ENCODE measurements around the gene MEIKIN.

MEIKIN gene

GRCh38 chr5:131825404-131826013, 120.0 kb downstream of the MEIKIN start:
- H3K4me3 ChIP-seq (ENCODE audit: low read depth, low read length) = no peak overlapping the region
- DNase-seq (ENCODE audit: low read depth) = no peak
- TF ChIP-seq MYC (IDR thresholded peaks at IDR 0.05; ENCODE audit: low read depth, low read length) (no peak), MAX (IDR thresholded peaks at IDR 0.05; ENCODE audit: low read depth, low read length) (no peak)

- DNase-seq (ENCODE audit: low read depth) = no peak
- TF ChIP-seq CTCF (IDR thresholded peaks at IDR 0.05; ENCODE audit: low read depth, low read length) (no peak), MYC (IDR thresholded peaks at IDR 0.05; ENCODE audit: low read depth, low read length) (no peak), POLR2A (IDR thresholded peaks at IDR 0.05; ENCODE audit: extremely low read depth, insufficient read length) (no peak), MAX (IDR thresholded peaks at IDR 0.05; ENCODE audit: low read depth, low read length) (no peak)
- no peak overlapping the region for H3K4me3 ChIP-seq (ENCODE audit: low read depth, low read length)
Observed at GRCh38 chr5:131824631-131825030, 120.8 kb downstream of the MEIKIN start.

GRCh38 chr5:131821221-131821620, 124.2 kb downstream of the MEIKIN start:
- H3K4me3 ChIP-seq (ENCODE audit: low read depth, low read length) = no peak overlapping the region
- no peak for DNase-seq (ENCODE audit: low read depth)
- TF ChIP-seq POLR2A (IDR thresholded peaks at IDR 0.05; ENCODE audit: extremely low read depth, insufficient read length) = no peak
- TF ChIP-seq MYC (IDR thresholded peaks at IDR 0.05; ENCODE audit: low read depth, low read length) = no peak
- no peak for TF ChIP-seq MAX (IDR thresholded peaks at IDR 0.05; ENCODE audit: low read depth, low read length)
- no peak for TF ChIP-seq CTCF (IDR thresholded peaks at IDR 0.05; ENCODE audit: low read depth, low read length)

- TF ChIP-seq MYC (IDR thresholded peaks at IDR 0.05; ENCODE audit: low read depth, low read length) (no peak), MAX (IDR thresholded peaks at IDR 0.05; ENCODE audit: low read depth, low read length) (no peak), CTCF (IDR thresholded peaks at IDR 0.05; ENCODE audit: low read depth, low read length) (no peak), POLR2A (IDR thresholded peaks at IDR 0.05; ENCODE audit: extremely low read depth, insufficient read length) (no peak)
- DNase-seq (ENCODE audit: low read depth) = no peak
- no peak overlapping the region for H3K4me3 ChIP-seq (ENCODE audit: low read depth, low read length)
Observed at GRCh38 chr5:131818001-131818724, 127.3 kb downstream of the MEIKIN start.

- no peak for DNase-seq (ENCODE audit: low read depth)
- TF ChIP-seq CTCF (IDR thresholded peaks at IDR 0.05; ENCODE audit: low read depth, low read length) (no peak), POLR2A (IDR thresholded peaks at IDR 0.05; ENCODE audit: extremely low read depth, insufficient read length) (no peak), MAX (IDR thresholded peaks at IDR 0.05; ENCODE audit: low read depth, low read length) (no peak), MYC (IDR thresholded peaks at IDR 0.05; ENCODE audit: low read depth, low read length) (no peak)
- no peak overlapping the region for H3K4me3 ChIP-seq (ENCODE audit: low read depth, low read length)
Observed at GRCh38 chr5:131814990-131815389, 130.5 kb downstream of the MEIKIN start.

All from NB4 (cell line).